GM10248 (cell line): ENCODE results near the gene EIF5A.

ENCODE experiments used
- CTCF ChIA-PET: fragments of 300-600 bp; sonication (Branson Sonifier 250); formaldehyde crosslinking; extraction: SDS; loops from one replicate; lab custom pipeline; 2021; ENCODE audit warnings: antibody characterized with exemption; lab: Yijun Ruan, JAX
- POLR2A ChIA-PET: fragments of 350-650 bp; sonication (Branson Sonifier 250); formaldehyde crosslinking; extraction: SDS; loops from one replicate; lab custom pipeline; 2020; ENCODE audit warnings: antibody characterized with exemption; lab: Yijun Ruan, JAX
- DNase-seq: peaks from one replicate; pipeline ENCODE4 v3.0.0; 2012; ENCODE audit errors: extremely low spot score
- CTCF ChIP-seq: IDR thresholded peaks from 2 replicates; pipeline ENCODE4 v1.5.1; 2012; ENCODE audit warnings: mild to moderate bottlenecking, low read depth; ENCODE audit errors: extremely low read depth, missing control alignments, control extremely low read depth

EIF5A gene

GRCh38 chr17:7351665-7352502 is 44.5 kb downstream of the EIF5A start, which contains the start of gene KCTD11:
Gene KCTD11 (plus strand): TSS chr17:7352162.
- ChIA-PET CTCF (interaction anchor here (1.5 to 8.1 kb wide), 4 partner anchors 15 to 208 kb away, joined by 3 to 62 read pairs (median 31); partner anchors contain the start of genes ACAP1, SENP3 and TNFSF13), POLR2A (interaction anchor here (1.0 kb wide), 1 partner anchor 52 kb away, joined by 6 read pairs; the partner anchor contains the start of gene TMEM256)
- peak; percentile 57 for TF ChIP-seq CTCF
- DNase-seq: peak; percentile 95

- no peak for TF ChIP-seq CTCF
- POLR2A ChIA-PET: no interaction called here
- no peak for DNase-seq
- CTCF ChIA-PET: interaction anchor here (0.7 to 8.1 kb wide), 6 partner anchors 16 to 225 kb away, joined by 3 to 62 read pairs (median 11); partner anchors contain the start of genes ACAP1, SENP3 and TNFSF13
Measured at GRCh38 chr17:7352503-7352889, 45.1 kb downstream of the EIF5A start.

GRCh38 chr17:7352910-7353635 is 45.6 kb downstream of the EIF5A start:
- TF ChIP-seq CTCF: no peak
- DNase-seq: no peak
- POLR2A ChIA-PET: interaction anchor here (0.5 to 0.8 kb wide), 2 partner anchors 16 to 47 kb away, joined by 3 to 4 read pairs; partner anchors contain the start of gene ACAP1
- CTCF ChIA-PET: interaction anchor here (0.7 to 8.1 kb wide), 10 partner anchors 15 to 225 kb away, joined by 3 to 62 read pairs (median 5); partner anchors contain the start of genes ACAP1, SENP3 and TNFSF13

GRCh38 chr17:7354262-7354843 is 46.9 kb downstream of the EIF5A start:
- TF ChIP-seq CTCF: no peak
- CTCF ChIA-PET: interaction anchor here (0.8 to 8.1 kb wide), 16 partner anchors 10 to 235 kb away, joined by 3 to 62 read pairs (median 8); partner anchors contain the start of genes ACAP1, SENP3, SOX15 and TMEM102
- POLR2A ChIA-PET: interaction anchor here (0.6 to 1.0 kb wide), 3 partner anchors 18 to 130 kb away, joined by 3 read pairs; partner anchors contain the start of genes ACAP1 and POLR2A
- peak; percentile 44 for DNase-seq

GRCh38 chr17:7355053-7355452 is 47.6 kb downstream of the EIF5A start, which contains the start of gene TMEM95:
Gene TMEM95 (plus strand): TSS chr17:7355156. CDS start chr17:7355205, 49 bp downstream.
- POLR2A ChIA-PET: interaction anchor here (1.0 to 1.3 kb wide), 2 partner anchors 130 kb away, joined by 3 to 4 read pairs; partner anchors contain the start of gene POLR2A
- CTCF ChIA-PET: interaction anchor here (0.8 to 4.8 kb wide), 36 partner anchors 9 to 333 kb away, joined by 3 to 55 read pairs (median 5); partner anchors contain the start of genes ACAP1, NEURL4, PLSCR3 and SENP3
- TF ChIP-seq CTCF: no peak
- no peak for DNase-seq
